PC-9 (cell line): ENCODE results near the gene ELP4. TPM values are rescaled to one million over a fixed set of nuclear protein-coding genes. Genes with fewer than 3 reads are reported as not detected.

Experiments used
- BruUV-seq: library from RNA; stranded (reverse); fragments of 400-500 nt; replicated peaks from 2 replicates; lab custom pipeline; 2021; lab: Mats Ljungman, UMichigan
- CTCF ChIA-PET: fragments of 300-600 bp; sonication (Branson Sonifier 250); formaldehyde crosslinking; loops from one replicate; lab custom pipeline; 2022; ENCODE audit warnings: antibody characterized with exemption; lab: Charles Lee
- POLR2A ChIA-PET: fragments of 300-600 bp; sonication (Branson Sonifier 250); formaldehyde crosslinking; loops from one replicate; lab custom pipeline; 2022; ENCODE audit warnings: antibody characterized with exemption; ENCODE audit not compliant: unreplicated experiment; lab: Charles Lee
- DNase-seq, 2 experiments: peaks; one replicate each; pipeline versions ENCODE4 v3.0.0 to v3.0.0-alpha.2; 2015 to 2022; ENCODE audit warnings: mixed read lengths in 1 of 2
- H2AFZ ChIP-seq: fragments of 200-600 bp; sonication (generic); 2 replicates; pipeline ENCODE4 v1.8.1; 2017; ENCODE audit warnings: antibody characterized with exemption
- H3F3A ChIP-seq: fragments of 200-600 bp; sonication (generic); 2 replicates; pipeline ENCODE4 v1.8.1; 2017; ENCODE audit warnings: antibody characterized with exemption, mild to moderate bottlenecking, low read depth; ENCODE audit not compliant: insufficient read depth
- H3K27ac ChIP-seq: fragments of 200-600 bp; sonication (generic); 2 replicates; pipeline ENCODE4 v1.6.1; 2016; ENCODE audit warnings: mixed run types
- H3K27me3 ChIP-seq: fragments of 200-600 bp; sonication (generic); 2 replicates; pipeline ENCODE4 v1.6.1; 2016; ENCODE audit warnings: low read depth, mixed run types; ENCODE audit not compliant: insufficient read depth
- H3K36me3 ChIP-seq: fragments of 200-600 bp; sonication (generic); 2 replicates; pipeline ENCODE4 v1.6.1; 2016; ENCODE audit warnings: low read depth, mixed run types
- H3K4me1 ChIP-seq: fragments of 200-600 bp; sonication (generic); replicated peaks from 2 replicates; pipeline ENCODE4 v1.6.1; 2016; ENCODE audit warnings: mixed run types; ENCODE audit not compliant: insufficient read depth
- H3K4me2 ChIP-seq: fragments of 200-600 bp; sonication (generic); 2 replicates; pipeline ENCODE4 v1.6.1; 2017; ENCODE audit warnings: mixed run types
- H3K4me3 ChIP-seq: fragments of 200-600 bp; sonication (generic); 2 replicates; pipeline ENCODE4 v1.6.1; 2016; ENCODE audit warnings: mixed run types
- H3K79me2 ChIP-seq: fragments of 200-600 bp; sonication (generic); 2 replicates; pipeline ENCODE4 v1.6.1; 2017; ENCODE audit warnings: low read depth, mixed run types
- H3K9me2 ChIP-seq: fragments of 200-600 bp; sonication (generic); 2 replicates; pipeline ENCODE4 v1.8.1; 2017; ENCODE audit warnings: mild to moderate bottlenecking; ENCODE audit not compliant: insufficient read depth
- H3K9me3 ChIP-seq: fragments of 200-600 bp; sonication (generic); 2 replicates; pipeline ENCODE4 v1.8.1; 2016; ENCODE audit warnings: low read depth; ENCODE audit not compliant: insufficient read depth
- H4K20me1 ChIP-seq: fragments of 200-600 bp; sonication (generic); 2 replicates; pipeline ENCODE4 v1.8.1; 2017; ENCODE audit not compliant: insufficient read depth
- EZH2 ChIP-seq: fragments of 200-600 bp; sonication (generic); IDR thresholded peaks from 2 replicates; pipeline ENCODE4 v1.8.0; 2017; ENCODE audit warnings: antibody characterized with exemption, low read depth
- intact Hi-C: fragments of 100-400 bp; cut with micrococcal nuclease; formaldehyde crosslinking; loops from one replicate; pipeline ENCODE4 v1.10.0; 2022; ENCODE audit not compliant: unreplicated experiment
- total RNA-seq: library from RNA; stranded (reverse); gene quantifications from 2 replicates; pipeline ENCODE4 v1.2.3, GENCODE V29; 2021
- TF ChIP-seq, protein P1 (sequence below): fragments of 200-600 bp; sonication (generic); conservative IDR thresholded peaks from 2 replicates; pipeline ENCODE4 v1.6.1; 2017; ENCODE audit warnings: mixed run types, antibody characterized with exemption, mild to moderate bottlenecking, moderate library complexity

ELP4 gene
- total RNA-seq, 1 experiment from 2014 or later: 20.5 TPM

DNA sequence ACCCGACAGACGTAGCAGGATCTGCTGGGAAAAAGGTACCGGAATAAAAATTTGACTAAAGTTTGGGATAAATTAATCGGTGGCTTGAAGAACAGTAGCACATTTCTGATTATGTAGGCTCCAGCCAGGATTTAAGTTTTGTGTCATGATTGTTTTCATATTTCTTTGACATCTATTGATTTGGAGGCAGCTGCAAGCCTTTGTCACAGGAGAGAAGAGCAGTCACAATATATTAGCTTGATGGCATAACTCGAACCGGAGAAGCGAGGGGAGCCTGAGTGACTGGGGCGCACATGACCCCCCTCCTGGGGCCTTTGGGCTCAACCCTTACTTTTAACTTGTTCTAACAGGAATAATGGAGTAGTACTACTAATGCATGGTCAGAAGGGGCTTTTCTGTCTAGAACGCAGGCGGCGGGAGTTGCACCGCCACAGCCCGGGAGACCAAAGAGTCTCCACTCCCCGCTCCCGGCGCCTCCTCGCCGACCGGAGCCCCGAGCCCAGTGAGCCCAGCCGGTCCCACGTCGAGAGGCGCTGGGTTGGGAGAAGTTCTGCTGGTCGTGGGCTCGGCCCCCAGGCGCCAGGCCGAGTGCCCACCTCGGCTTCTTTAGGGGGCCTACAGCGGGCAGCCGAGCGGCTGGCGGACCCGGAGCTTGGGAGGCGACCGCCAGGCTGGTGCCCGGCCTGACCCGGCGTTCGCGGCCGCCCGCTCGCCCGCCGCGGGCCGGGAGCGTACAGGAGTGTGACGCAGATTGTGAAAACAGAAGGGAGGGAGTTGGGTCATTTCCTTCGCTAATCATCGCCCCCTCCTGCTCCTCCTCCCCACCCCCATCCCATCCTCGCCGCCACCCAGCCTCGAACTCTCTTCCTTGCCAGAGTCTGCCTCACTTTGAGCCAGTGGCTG, 317.2 kb downstream of the ELP4 start:
- Histone ChIP-seq H3K27ac (no peak overlapping the region), H3K4me3 (no peak overlapping the region), H2AFZ (no peak overlapping the region), H4K20me1 (no peaks in the 10 kb centered on the region), H3K9me2 (no peaks in the 10 kb centered on the region), H3K9me3 (no peaks in the 10 kb centered on the region), H3F3A (no peaks in the 10 kb centered on the region), H3K4me2 (no peak overlapping the region), H3K36me3 (no peaks in the 10 kb centered on the region), H3K4me1 (no peaks in the 10 kb centered on the region), H3K79me2 (no peaks in the 10 kb centered on the region), H3K27me3 (no peaks in the 10 kb centered on the region)
- no TSS peak for BruUV-seq
- intact Hi-C loops: no loop called here
- DNase-seq: no peak
- CTCF ChIA-PET: no interaction called here
- POLR2A ChIA-PET: no interaction called here
- TF ChIP-seq EZH2: no peak
- TF ChIP-seq, protein P1, sequence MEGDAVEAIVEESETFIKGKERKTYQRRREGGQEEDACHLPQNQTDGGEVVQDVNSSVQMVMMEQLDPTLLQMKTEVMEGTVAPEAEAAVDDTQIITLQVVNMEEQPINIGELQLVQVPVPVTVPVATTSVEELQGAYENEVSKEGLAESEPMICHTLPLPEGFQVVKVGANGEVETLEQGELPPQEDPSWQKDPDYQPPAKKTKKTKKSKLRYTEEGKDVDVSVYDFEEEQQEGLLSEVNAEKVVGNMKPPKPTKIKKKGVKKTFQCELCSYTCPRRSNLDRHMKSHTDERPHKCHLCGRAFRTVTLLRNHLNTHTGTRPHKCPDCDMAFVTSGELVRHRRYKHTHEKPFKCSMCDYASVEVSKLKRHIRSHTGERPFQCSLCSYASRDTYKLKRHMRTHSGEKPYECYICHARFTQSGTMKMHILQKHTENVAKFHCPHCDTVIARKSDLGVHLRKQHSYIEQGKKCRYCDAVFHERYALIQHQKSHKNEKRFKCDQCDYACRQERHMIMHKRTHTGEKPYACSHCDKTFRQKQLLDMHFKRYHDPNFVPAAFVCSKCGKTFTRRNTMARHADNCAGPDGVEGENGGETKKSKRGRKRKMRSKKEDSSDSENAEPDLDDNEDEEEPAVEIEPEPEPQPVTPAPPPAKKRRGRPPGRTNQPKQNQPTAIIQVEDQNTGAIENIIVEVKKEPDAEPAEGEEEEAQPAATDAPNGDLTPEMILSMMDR: no peak

GRCh38 chr11:31827455-31828206, 318.1 kb downstream of the ELP4 start:
- no peak overlapping the region for H3K27ac ChIP-seq
- no peaks in the 10 kb centered on the region for H3K79me2 ChIP-seq
- H3K9me3 ChIP-seq: no peaks in the 10 kb centered on the region
- no peak overlapping the region for H3K4me3 ChIP-seq
- no peaks in the 10 kb centered on the region for H3F3A ChIP-seq
- intact Hi-C loops: no loop called here
- no peaks in the 10 kb centered on the region for H3K9me2 ChIP-seq
- BruUV-seq: no TSS peak
- no peaks in the 10 kb centered on the region for H3K27me3 ChIP-seq
- H2AFZ ChIP-seq: no peak overlapping the region
- ChIA-PET CTCF (no interaction called here), POLR2A (no interaction called here)
- H3K4me2 ChIP-seq: no peak overlapping the region
- H4K20me1 ChIP-seq: no peaks in the 10 kb centered on the region
- TF ChIP-seq EZH2: no peak
- TF ChIP-seq, protein P1: no peak
- H3K36me3 ChIP-seq: no peaks in the 10 kb centered on the region
- no peaks in the 10 kb centered on the region for H3K4me1 ChIP-seq
- DNase-seq: no peak

DNA sequence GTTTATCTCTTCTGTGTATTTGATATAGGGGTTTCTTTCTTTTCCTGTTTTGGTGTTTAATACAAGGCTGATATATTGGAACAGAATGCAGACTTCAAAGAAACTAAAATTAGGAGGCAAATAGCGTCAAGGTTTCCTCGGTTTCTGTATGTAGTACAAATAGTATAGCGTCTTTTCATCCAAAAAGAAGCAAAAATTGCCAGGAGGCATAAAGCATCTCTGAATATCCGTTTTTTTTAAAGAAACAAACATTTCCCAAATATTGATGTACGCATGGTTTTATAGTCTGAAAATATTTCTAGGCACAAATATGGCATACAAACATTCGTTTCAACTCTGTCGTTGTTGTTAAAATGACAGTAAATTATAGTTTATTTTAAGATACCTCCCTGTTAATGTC, 318.6 kb downstream of the ELP4 start:
- TF ChIP-seq, protein P1: no peak
- no peak for TF ChIP-seq EZH2
- BruUV-seq: no TSS peak
- Histone ChIP-seq H3K27me3 (no peaks in the 10 kb centered on the region), H3K27ac (no peak overlapping the region), H3K4me1 (no peaks in the 10 kb centered on the region), H2AFZ (no peak overlapping the region), H3K4me2 (no peak overlapping the region), H3K9me3 (no peaks in the 10 kb centered on the region), H3K79me2 (no peaks in the 10 kb centered on the region), H3K9me2 (no peaks in the 10 kb centered on the region; the same call in 1 of the 2 replicates), H3K4me3 (no peak overlapping the region), H4K20me1 (no peaks in the 10 kb centered on the region), H3K36me3 (no peaks in the 10 kb centered on the region), H3F3A (no peaks in the 10 kb centered on the region)
- DNase-seq: no peak
- intact Hi-C loops: no loop called here
- ChIA-PET POLR2A (no interaction called here), CTCF (no interaction called here)
